H1 (cell line): ENCODE measurements around the gene TRDN. TPM values are rescaled to one million over a fixed set of nuclear protein-coding genes. Genes with fewer than 3 reads are reported as not detected.

ENCODE experiments used
- CTCF ChIA-PET: fragments of 300-600 bp; sonication (Branson Sonifier 250); formaldehyde crosslinking; loops from one replicate; lab custom pipeline; 2021; ENCODE audit not compliant: partially characterized antibody; lab: Charles Lee
- POLR2A ChIA-PET: fragments of 300-600 bp; sonication (Branson Sonifier 250); formaldehyde crosslinking; loops from one replicate; lab custom pipeline; 2021; ENCODE audit warnings: inconsistent platforms; ENCODE audit not compliant: partially characterized antibody; lab: Charles Lee
- DNase-seq, 2 experiments: peaks; one replicate each; pipeline versions ENCODE4 v3.0.0 to v3.0.0-alpha.2; 2010 to 2022; ENCODE audit warnings: low spot score in 2 of 2, low read depth in 1 of 2, mixed read lengths in 1 of 2
- FAIRE-seq: peaks from 2 replicates; lab custom pipeline; 2011; peaks lifted over from hg19 to GRCh38; lab: Jason Lieb, UNC
- H2AFZ ChIP-seq: 2 replicates; pipeline ENCODE4 v1.8.1; 2012; ENCODE audit warnings: low read length, inconsistent platforms
- H2AK5ac ChIP-seq: 2 replicates; pipeline ENCODE4 v1.6.1; 2013; ENCODE audit warnings: low read depth, low read length
- H2BK120ac ChIP-seq: replicated peaks from 2 replicates; pipeline ENCODE3; 2013; ENCODE audit warnings: low read depth, low read length, inconsistent platforms
- H2BK12ac ChIP-seq: 2 replicates; pipeline ENCODE4 v1.6.1; 2013; ENCODE audit warnings: low read depth, low read length
- H2BK15ac ChIP-seq: 2 replicates; pipeline ENCODE4 v1.6.1; 2013; ENCODE audit warnings: low read length
- H2BK20ac ChIP-seq: 2 replicates; pipeline ENCODE4 v1.6.1; 2013; ENCODE audit warnings: low read length
- H2BK5ac ChIP-seq: 2 replicates; pipeline ENCODE4 v1.6.1; 2013; ENCODE audit warnings: low read depth, low read length
- H3K14ac ChIP-seq: 2 replicates; pipeline ENCODE4 v1.6.1; 2013; ENCODE audit warnings: inconsistent platforms; ENCODE audit not compliant: insufficient read length
- H3K18ac ChIP-seq: 2 replicates; pipeline ENCODE4 v1.6.1; 2013; ENCODE audit warnings: low read length; ENCODE audit errors: extremely low read depth
- H3K23ac ChIP-seq: 2 replicates; pipeline ENCODE4 v1.6.1; 2013; ENCODE audit warnings: inconsistent platforms; ENCODE audit not compliant: insufficient read length
- H3K23me2 ChIP-seq: 2 replicates; pipeline ENCODE4 v1.6.1; 2013; ENCODE audit warnings: low read depth, low read length
- H3K27ac ChIP-seq: 2 replicates; pipeline ENCODE4 v1.6.1; 2011; ENCODE audit warnings: low read depth, low read length, inconsistent platforms
- H3K27me3 ChIP-seq, 4 experiments: replicated peaks in 1 of 4; 1 replicate in 1 of 4; 2 replicates in 3 of 4; pipeline versions ENCODE4 v1.6.1 to v1.8.1; 2011 to 2013; ENCODE audit warnings: low read length in 3 of 4, mild to moderate bottlenecking in 3 of 4, inconsistent platforms in 2 of 4, mixed read lengths in 2 of 4, moderate library complexity in 1 of 4; ENCODE audit not compliant: control insufficient read depth in 3 of 4, insufficient read depth in 3 of 4; ENCODE audit errors: extremely low read depth in 1 of 4
- H3K36me3 ChIP-seq, 4 experiments: 2 replicates each; pipeline versions ENCODE4 v1.6.1 to v1.8.1; 2011 to 2013; ENCODE audit warnings: mild to moderate bottlenecking in 4 of 4, low read length in 3 of 4, moderate library complexity in 2 of 4, control low read depth in 1 of 4, inconsistent platforms in 1 of 4; ENCODE audit not compliant: insufficient read depth in 4 of 4, control insufficient read depth in 2 of 4
- H3K4ac ChIP-seq: replicated peaks from 2 replicates; pipeline ENCODE3; 2013; ENCODE audit warnings: low read length, low read depth, mixed read lengths, inconsistent platforms; ENCODE audit not compliant: insufficient read length
- H3K4me1 ChIP-seq, 4 experiments: replicated peaks in 1 of 4; 1 replicate in 1 of 4; 2 replicates in 3 of 4; pipeline versions ENCODE4 v1.6.1 to v1.8.1; 2011 to 2013; ENCODE audit warnings: low read length in 3 of 4, inconsistent platforms in 2 of 4, mixed read lengths in 1 of 4; ENCODE audit not compliant: insufficient read depth in 4 of 4, control insufficient read depth in 3 of 4
- H3K4me2 ChIP-seq, 2 experiments: 2 replicates each; pipeline versions ENCODE4 v1.6.1 to v1.8.1; 2011 to 2013; ENCODE audit warnings: low read depth in 2 of 2, low read length in 2 of 2, control low read depth in 1 of 2, inconsistent platforms in 1 of 2, mild to moderate bottlenecking in 1 of 2; ENCODE audit not compliant: insufficient read depth in 1 of 2
- H3K4me3 ChIP-seq, 4 experiments: fragments of 200-600, 300-600 bp in 1 of 4; sonication (generic), shearing (Covaris generic), sonication (Bioruptor Twin) in 1 of 4; 2 replicates each; pipeline versions ENCODE4 v1.5.1 to v1.8.1; 2011 to 2016; ENCODE audit warnings: low read length in 4 of 4, low read depth in 3 of 4, control low read depth in 2 of 4, inconsistent platforms in 2 of 4, mild to moderate bottlenecking in 2 of 4, mixed read lengths in 1 of 4, moderate library complexity in 1 of 4; ENCODE audit not compliant: insufficient read depth in 2 of 4; ENCODE audit errors: extremely low read depth in 1 of 4
- H3K56ac ChIP-seq: replicated peaks from 2 replicates; pipeline ENCODE3; 2013; ENCODE audit warnings: low read depth, mild to moderate bottlenecking, mixed read lengths, low read length, inconsistent platforms; ENCODE audit not compliant: insufficient read length
- H3K79me1 ChIP-seq: 2 replicates; pipeline ENCODE4 v1.6.1; 2013; ENCODE audit warnings: low read depth, low read length, control low read depth
- H3K79me2 ChIP-seq, 2 experiments: 2 replicates each; pipeline versions ENCODE4 v1.6.1 to v1.8.1; 2012 to 2013; ENCODE audit warnings: low read length in 2 of 2, mild to moderate bottlenecking in 2 of 2, inconsistent platforms in 1 of 2; ENCODE audit not compliant: insufficient read depth in 2 of 2, control insufficient read depth in 1 of 2
- H3K9ac ChIP-seq, 4 experiments: replicated peaks in 1 of 4; 1 replicate in 1 of 4; 2 replicates in 3 of 4; pipeline versions ENCODE4 v1.6.1 to v1.8.1; 2011 to 2013; ENCODE audit warnings: low read depth in 3 of 4, low read length in 3 of 4, control low read depth in 2 of 4, mild to moderate bottlenecking in 2 of 4, moderate library complexity in 2 of 4, inconsistent platforms in 1 of 4; ENCODE audit errors: extremely low read depth in 1 of 4
- H3K9me3 ChIP-seq, 2 experiments: 2 replicates each; pipeline versions ENCODE4 v1.6.1 to v1.8.1; 2012 to 2013; ENCODE audit warnings: mild to moderate bottlenecking in 2 of 2, moderate library complexity in 2 of 2, control low read depth in 1 of 2, inconsistent platforms in 1 of 2, low read depth in 1 of 2, low read length in 1 of 2, mixed read lengths in 1 of 2; ENCODE audit not compliant: insufficient read depth in 2 of 2
- H4K20me1 ChIP-seq, 2 experiments: replicated peaks in 1 of 2; 2 replicates each; pipeline versions ENCODE3 to v1.8.1; 2011 to 2013; ENCODE audit warnings: inconsistent platforms in 2 of 2, low read length in 2 of 2, mild to moderate bottlenecking in 1 of 2; ENCODE audit not compliant: insufficient read depth in 2 of 2, control insufficient read depth in 1 of 2
- H4K5ac ChIP-seq: 2 replicates; pipeline ENCODE4 v1.6.1; 2013; ENCODE audit warnings: low read length, low read depth, mixed read lengths, inconsistent platforms; ENCODE audit not compliant: insufficient read length
- H4K8ac ChIP-seq: 2 replicates; pipeline ENCODE4 v1.8.0; 2013; ENCODE audit warnings: mild to moderate bottlenecking, moderate library complexity, low read length, inconsistent platforms; ENCODE audit not compliant: insufficient read depth; ENCODE audit errors: extremely low read depth
- H4K91ac ChIP-seq: replicated peaks from 2 replicates; pipeline ENCODE3; 2013; ENCODE audit warnings: low read length, mixed read lengths, inconsistent platforms; ENCODE audit not compliant: insufficient read length
- BRCA1 ChIP-seq: IDR thresholded peaks from 2 replicates; pipeline ENCODE4 v1.6.1; 2012; ENCODE audit warnings: low read depth, low read length, improper control_type of control experiment
- KDM4A ChIP-seq: IDR thresholded peaks from one replicate; pipeline ENCODE4 v1.7.1; 2012; ENCODE audit warnings: low read depth, mild to moderate bottlenecking, moderate library complexity, low read length, inconsistent platforms; ENCODE audit not compliant: severe bottlenecking
- SIX5 ChIP-seq: IDR thresholded peaks from 2 replicates; pipeline ENCODE4 v1.6.1; 2011; ENCODE audit warnings: mild to moderate bottlenecking, low read depth, low read length
- SP1 ChIP-seq: IDR thresholded peaks from 2 replicates; pipeline ENCODE4 v1.6.1; 2011; ENCODE audit warnings: low read depth, low read length
- SP2 ChIP-seq: IDR thresholded peaks from 2 replicates; pipeline ENCODE4 v1.6.1; 2012; ENCODE audit warnings: mild to moderate bottlenecking, low read length, inconsistent platforms
- SUZ12 ChIP-seq: fragments of 200-600 bp; sonication (generic); IDR thresholded peaks from 2 replicates; pipeline ENCODE4 v1.6.1; 2012; ENCODE audit warnings: mild to moderate bottlenecking, inconsistent platforms, low read length, moderate library complexity, mixed read lengths
- TAF7 ChIP-seq: optimal IDR thresholded peaks from 2 replicates; pipeline ENCODE3; 2011; ENCODE audit warnings: low read depth, mild to moderate bottlenecking, inconsistent platforms, low read length, moderate library complexity, borderline replicate concordance
- WGBS, 2 experiments: shearing (Covaris generic) in 1 of 2; methylation state at CpG; one replicate each; pipeline versions ENCODE4 v1.1.6 to v1.1.7; 2013 to 2015; ENCODE audit warnings: low lambda C conversion rate in 2 of 2, mixed read lengths in 2 of 2, inconsistent platforms in 1 of 2, low coverage in 1 of 2, missing lambda C conversion rate in 1 of 2; ENCODE audit not compliant: insufficient replicate concordance in 2 of 2, insufficient coverage in 1 of 2, insufficient read length in 1 of 2; ENCODE audit errors: extremely low coverage in 1 of 2, missing lambda C conversion rate in 1 of 2; 5-methylcytosine and 5-hydroxymethylcytosine counted together
- polyA plus RNA-seq, 7 experiments: library from polyadenylated mRNA; depleted of rRNA in 3 of 7; stranded (reverse) in 5 of 7; unstranded in 2 of 7; fragments of >200 nt in 5 of 7; fragments of 200-250 nt in 2 of 7; gene quantifications; 1 replicate in 5 of 7; 2 replicates in 1 of 7; 4 replicates in 1 of 7; pipeline versions ENCODE4 v1.2.1 to v1.2.3, GENCODE V29; 2011 to 2013; ENCODE audit warnings: missing spikeins in 2 of 7, mixed read lengths in 2 of 7
- total RNA-seq: library from RNA; stranded (reverse); fragmentation: NEBNext Ultra II Directional; extraction: Animal tissue kit (Norgen Biotek cat#: 25700); gene quantifications from 2 replicates; pipeline ENCODE4 v1.2.1, GENCODE V29; 2021

Gene TRDN
- total and polyA plus RNA-seq, 2 of the 8 experiments (the other 6 are each of a cell fraction or from before 2014, with no cell fraction given): 1.6 to 41.6 TPM

DNA sequence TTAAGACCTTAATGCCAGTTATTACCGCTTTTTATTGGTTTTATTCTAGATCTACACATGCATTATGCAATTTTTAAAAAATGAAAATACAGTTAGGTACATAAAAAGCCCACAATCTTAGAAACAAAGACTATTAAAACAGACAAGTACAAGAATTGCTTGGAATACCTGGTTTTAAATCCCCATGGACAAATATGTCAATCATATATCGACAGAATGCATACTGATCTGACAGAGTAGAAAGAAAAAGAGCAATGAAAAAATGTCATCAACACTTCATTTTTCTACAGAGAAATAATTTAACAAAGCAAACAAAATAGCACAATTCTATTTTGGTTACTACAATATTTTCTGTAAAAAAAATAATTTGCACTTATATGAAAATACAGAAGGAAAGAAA, 139.7 kb downstream of the TRDN start:
- no peaks in the 10 kb centered on the region for H3K9me3 ChIP-seq
- no peak overlapping the region for H2AK5ac ChIP-seq
- H3K4ac ChIP-seq: no peak overlapping the region
- no peak overlapping the region for H3K4me2 ChIP-seq
- no peaks in the 10 kb centered on the region for H3K79me2 ChIP-seq
- H4K5ac ChIP-seq: no peak overlapping the region
- H4K8ac ChIP-seq: no peak overlapping the region
- ChIA-PET POLR2A (no interaction called here), CTCF (no interaction called here)
- H2BK20ac ChIP-seq: no peak overlapping the region
- no peaks in the 10 kb centered on the region for H3K79me1 ChIP-seq
- H3K56ac ChIP-seq: no peak overlapping the region
- no peak overlapping the region for H3K18ac ChIP-seq
- no peaks in the 10 kb centered on the region for H3K4me1 ChIP-seq
- H3K23ac ChIP-seq: no peak overlapping the region
- WGBS, 2 experiments: 96% methylated on average over 2 of the region's 2 CpGs; no CpG with 5 or more reads in 1 of the 2 experiments
- no peaks in the 10 kb centered on the region; the same call in 1 of the 2 replicates for H3K23me2 ChIP-seq
- no peak overlapping the region for H3K4me3 ChIP-seq
- H2AFZ ChIP-seq: no peak overlapping the region
- no peak overlapping the region for H2BK120ac ChIP-seq
- H2BK5ac ChIP-seq: no peak overlapping the region
- DNase-seq (no peak), FAIRE-seq (no peak)
- no peaks in the 10 kb centered on the region for H3K27me3 ChIP-seq
- TF ChIP-seq SUZ12 (no peak), TAF7 (no peak), BRCA1 (no peak), KDM4A (no peak), SP2 (no peak), SIX5 (no peak), SP1 (no peak)
- peaks cover 0 to 3% (median 0%) of the 10 kb centered on the region in 4 experiments; a peak in 1 of 8 replicates for H3K36me3 ChIP-seq
- no peak overlapping the region for H4K91ac ChIP-seq
- no peak overlapping the region for H2BK15ac ChIP-seq
- H3K9ac ChIP-seq: no peak overlapping the region
- H3K27ac ChIP-seq: no peak overlapping the region
- no peak overlapping the region for H3K14ac ChIP-seq
- no peaks in the 10 kb centered on the region for H4K20me1 ChIP-seq
- H2BK12ac ChIP-seq: no peak overlapping the region
